Glomerular endothelial cell (primary cell): ENCODE data around the gene RUNX1. TPM values are rescaled to one million over a fixed set of nuclear protein-coding genes. Genes with fewer than 3 reads are reported as not detected.

Experiments
- DNase-seq: peaks from one replicate; pipeline ENCODE4 v3.0.0-alpha.2; 2011; ENCODE audit warnings: low read depth, low spot score; ENCODE audit errors: extremely low read depth
- total RNA-seq: library from RNA; depleted of rRNA; stranded (reverse); fragments of >200 nt; gene quantifications from 2 replicates; pipeline ENCODE4 v1.2.3, GENCODE V29; 2015

Gene RUNX1
- total RNA-seq, 1 donor from 2014 or later, result 11.6 TPM

- no peak for DNase-seq
Observed at GRCh38 chr21:34770576-34770975, 278.5 kb downstream of the RUNX1 start.

- DNase-seq, result no peak
Observed at GRCh38 chr21:34768326-34768725, 280.8 kb downstream of the RUNX1 start.

- DNase-seq, result no peak
Observed at GRCh38 chr21:34766862-34767261, 282.2 kb downstream of the RUNX1 start.

DNA sequence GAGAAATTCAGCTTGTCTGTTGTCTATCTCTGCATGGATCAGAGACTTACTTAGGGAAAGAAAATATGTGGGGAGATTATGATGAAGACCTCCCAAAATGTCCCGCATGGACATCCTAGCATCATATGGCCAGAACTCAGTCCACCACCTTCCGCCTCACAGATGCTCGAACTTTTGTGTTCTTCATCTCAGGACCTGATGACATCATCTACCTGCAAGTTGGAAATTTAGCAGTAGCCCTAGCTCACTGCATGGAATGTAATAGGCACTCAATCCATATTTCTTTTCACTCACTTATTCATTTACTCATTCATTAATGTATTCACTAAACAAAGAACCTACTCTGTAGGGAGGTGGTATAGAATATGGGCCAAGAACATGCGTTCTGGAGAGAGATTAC, 283.5 kb downstream of the RUNX1 start:
- DNase-seq, result no peak

DNA sequence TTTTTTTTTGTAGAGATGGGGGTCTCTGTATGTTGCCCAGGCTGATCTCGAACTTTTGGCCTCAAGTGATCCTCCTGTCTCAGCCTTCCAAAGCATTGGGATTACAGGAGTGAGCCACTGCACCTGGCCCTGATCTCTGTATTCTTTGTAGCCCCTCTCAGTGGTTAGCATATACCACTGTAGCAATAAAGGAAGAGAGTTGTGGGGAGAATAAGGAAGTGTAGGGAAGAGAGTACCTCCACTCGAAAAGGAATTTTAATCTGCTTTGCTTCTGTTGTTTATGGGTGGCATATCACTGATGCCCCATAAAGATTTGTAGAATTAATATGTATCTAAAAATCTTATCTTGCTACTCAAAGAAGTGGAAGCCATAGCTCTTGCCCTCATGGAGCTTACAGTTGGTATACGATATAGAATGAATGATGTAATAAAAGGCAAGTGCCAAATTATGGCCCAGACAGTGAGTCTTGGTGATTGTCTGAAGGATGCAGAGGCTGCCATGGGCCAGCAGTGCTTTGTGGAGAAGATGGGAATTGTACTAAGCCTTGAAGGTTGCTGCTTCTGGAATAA, 284.3 kb downstream of the RUNX1 start:
- no peak for DNase-seq

DNA sequence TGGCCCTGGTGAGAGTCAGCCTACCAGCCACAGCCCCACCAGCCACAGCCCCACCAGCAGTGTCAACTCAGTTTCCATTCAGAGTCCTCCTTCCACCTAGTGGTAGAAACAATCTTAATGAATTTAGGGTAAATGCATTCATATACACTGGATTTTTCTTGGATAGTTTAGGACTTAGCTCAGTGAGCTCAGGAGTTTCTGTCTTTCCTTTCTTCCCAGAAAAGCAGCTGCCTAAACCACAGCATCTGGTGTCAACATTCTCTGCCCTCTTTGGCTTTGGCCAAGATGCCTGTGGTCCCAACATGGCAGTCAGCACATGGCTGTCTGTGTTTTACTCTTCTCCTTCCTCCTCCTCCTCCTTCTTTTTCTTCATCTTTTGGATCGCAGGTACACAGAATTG, 286.3 kb downstream of the RUNX1 start:
- no peak for DNase-seq

- DNase-seq, result no peak
Observed at GRCh38 chr21:34761758-34762330, 287.3 kb downstream of the RUNX1 start.

DNA sequence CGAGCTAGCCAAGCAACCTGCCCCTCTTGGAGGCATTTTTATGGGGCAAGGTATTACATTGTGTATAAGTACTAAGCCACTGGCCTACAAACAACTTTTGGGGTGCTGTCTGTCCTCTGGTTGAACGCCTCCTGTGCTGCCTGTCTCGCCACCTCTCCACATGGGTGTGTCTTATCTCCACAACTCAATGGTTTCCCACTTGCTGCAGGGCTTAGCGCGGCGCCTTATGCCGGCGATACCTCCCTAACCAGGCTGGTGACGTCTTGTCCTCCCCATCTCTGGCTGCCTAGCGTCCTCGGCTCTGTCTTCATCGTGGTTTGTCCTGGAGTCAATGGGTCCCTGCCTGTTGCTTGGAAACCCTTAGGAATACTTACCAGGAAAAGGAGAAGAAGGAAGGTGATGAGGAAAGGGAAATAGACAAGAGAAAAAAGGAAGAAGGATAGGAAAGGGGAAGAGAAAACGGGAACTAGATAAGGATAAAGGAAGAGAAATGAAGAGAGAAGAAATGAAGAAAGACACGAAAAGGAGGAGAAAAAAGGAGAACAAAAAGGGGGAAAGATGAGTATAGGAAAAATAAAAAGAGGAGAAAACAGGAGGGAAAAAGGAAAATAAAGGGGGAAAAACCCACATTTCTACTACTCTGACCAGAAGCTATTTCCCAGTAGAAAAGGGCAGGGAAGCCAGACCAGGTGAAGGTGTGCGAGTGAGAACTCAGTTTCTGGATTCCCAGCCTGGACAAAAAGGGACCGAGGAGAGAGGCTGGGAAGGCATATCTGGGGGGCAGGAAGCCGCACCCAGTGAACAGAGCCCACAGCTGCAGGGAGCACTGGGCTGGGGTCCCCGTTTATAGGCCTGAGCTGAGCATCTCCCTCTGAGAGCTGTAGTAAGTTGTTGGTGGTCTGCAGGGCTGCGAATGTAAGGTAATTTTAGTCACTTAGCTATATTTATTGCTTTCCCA, 294.1 kb downstream of the RUNX1 start:
- no peak for DNase-seq

- no peak for DNase-seq
Observed at GRCh38 chr21:34748862-34749261, 300.2 kb downstream of the RUNX1 start.

- DNase-seq, result peak; percentile 51
Observed at GRCh38 chr21:34745557-34746255, 303.4 kb downstream of the RUNX1 start.

GRCh38 chr21:34744801-34745200, 304.3 kb downstream of the RUNX1 start:
- no peak for DNase-seq

DNA sequence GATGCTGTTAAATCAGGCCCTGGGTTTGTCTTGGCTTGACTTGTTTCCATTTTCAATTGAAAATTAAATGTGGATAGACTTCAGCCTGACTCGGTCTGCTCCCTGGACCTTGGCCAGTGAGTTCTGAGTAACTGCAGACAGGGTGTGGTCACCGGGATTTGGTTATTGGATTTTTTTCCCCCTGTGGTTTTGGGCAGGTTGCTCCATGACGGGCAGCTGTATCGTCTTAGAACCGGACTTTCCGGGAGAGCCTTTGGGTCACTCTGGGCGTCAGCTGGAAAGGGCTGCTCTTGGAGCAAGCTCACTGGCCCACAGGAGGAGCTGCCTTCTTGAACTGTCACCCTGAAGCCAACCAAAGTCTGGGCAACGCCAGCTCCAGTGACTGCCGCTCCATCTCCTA, 305.3 kb downstream of the RUNX1 start:
- DNase-seq, result no peak

- DNase-seq, result no peak
Observed at GRCh38 chr21:34743285-34743684, 305.8 kb downstream of the RUNX1 start.

GRCh38 chr21:34740198-34740597, 308.9 kb downstream of the RUNX1 start:
- no peak for DNase-seq
